NCI-H1092 (cell line): ENCODE measurements around the gene EIF4G3.
"Not testable (repeated sequence)": the region's sequence is repeated elsewhere in the genome, so short reads cannot be mapped to it uniquely, and the experiment has no call there.

ENCODE experiments used
- DNase-seq: peaks from one replicate; lab custom pipeline; 2025; lab: John Stamatoyannopoulos, UW

The EIF4G3 gene

GRCh38 chr1:21106238-21106637 is 70.5 kb downstream of the EIF4G3 start:
- no peak for DNase-seq

GRCh38 chr1:21105807-21106206 is 70.9 kb downstream of the EIF4G3 start:
- DNase-seq: no peak

- no peak for DNase-seq
Measured at GRCh38 chr1:21104683-21105082, 72.0 kb downstream of the EIF4G3 start.

GRCh38 chr1:21100481-21100921 is 76.2 kb downstream of the EIF4G3 start:
- DNase-seq: no peak

- DNase-seq: no peak
Measured at GRCh38 chr1:21099869-21100131, 76.9 kb downstream of the EIF4G3 start.

GRCh38 chr1:21099034-21099868 is 77.4 kb downstream of the EIF4G3 start:
- DNase-seq: no peak

- no peak for DNase-seq
Measured at GRCh38 chr1:21098186-21098915, 78.3 kb downstream of the EIF4G3 start.

- no peak for DNase-seq
Measured at GRCh38 chr1:21097729-21098128, 79.0 kb downstream of the EIF4G3 start.

GRCh38 chr1:21095976-21096375 is 80.7 kb downstream of the EIF4G3 start:
- DNase-seq: no peak

- DNase-seq: not testable (repeated sequence)
Measured at GRCh38 chr1:21094282-21094681, 82.4 kb downstream of the EIF4G3 start.

GRCh38 chr1:21093271-21093958 is 83.3 kb downstream of the EIF4G3 start:
- not testable (repeated sequence) for DNase-seq

GRCh38 chr1:21092545-21092944 is 84.2 kb downstream of the EIF4G3 start:
- DNase-seq: not testable (repeated sequence)

- DNase-seq: not testable (repeated sequence)
Measured at GRCh38 chr1:21091053-21091690, 85.5 kb downstream of the EIF4G3 start.

GRCh38 chr1:21090463-21090862 is 86.2 kb downstream of the EIF4G3 start:
- no peak for DNase-seq

GRCh38 chr1:21089731-21090130 is 87.0 kb downstream of the EIF4G3 start:
- DNase-seq: no peak

GRCh38 chr1:21089299-21089698 is 87.4 kb downstream of the EIF4G3 start:
- DNase-seq: no peak

- no peak for DNase-seq
Measured at GRCh38 chr1:21084111-21084810, 92.4 kb downstream of the EIF4G3 start.

- DNase-seq: no peak
Measured at GRCh38 chr1:21082073-21082472, 94.6 kb downstream of the EIF4G3 start.

- DNase-seq: no peak
Measured at GRCh38 chr1:21077085-21077484, 99.6 kb downstream of the EIF4G3 start.

- DNase-seq: no peak
Measured at GRCh38 chr1:21072721-21073120, 104.0 kb downstream of the EIF4G3 start.

- DNase-seq: no peak
Measured at GRCh38 chr1:21069549-21069948, 107.1 kb downstream of the EIF4G3 start.

- no peak for DNase-seq
Measured at GRCh38 chr1:21068937-21069336, 107.8 kb downstream of the EIF4G3 start.
